ENCODE results near the gene PSME2.

Gene PSME2

GRCh38 chr14:24093901-24094840 is 52.2 kb downstream of the PSME2 start, which contains the start of gene PCK2:
Gene PCK2 (plus strand): TSS chr14:24094311. CDS start chr14:24094406, 95 bp downstream.
- peak; percentile 96 for DNase-seq (ENCODE audit: low spot score)

Measured in LoVo (cell line).